ENCODE measurements around the gene CDHR2. TPM values are rescaled to one million over a fixed set of nuclear protein-coding genes. Genes with fewer than 3 reads are reported as not detected.

Gene CDHR2
- total RNA-seq, 3 donors from 2014 or later (not counting 1 experiment from before 2014, with no cell fraction given): 0.75 to 2.2 (median 1.8) TPM

DNA sequence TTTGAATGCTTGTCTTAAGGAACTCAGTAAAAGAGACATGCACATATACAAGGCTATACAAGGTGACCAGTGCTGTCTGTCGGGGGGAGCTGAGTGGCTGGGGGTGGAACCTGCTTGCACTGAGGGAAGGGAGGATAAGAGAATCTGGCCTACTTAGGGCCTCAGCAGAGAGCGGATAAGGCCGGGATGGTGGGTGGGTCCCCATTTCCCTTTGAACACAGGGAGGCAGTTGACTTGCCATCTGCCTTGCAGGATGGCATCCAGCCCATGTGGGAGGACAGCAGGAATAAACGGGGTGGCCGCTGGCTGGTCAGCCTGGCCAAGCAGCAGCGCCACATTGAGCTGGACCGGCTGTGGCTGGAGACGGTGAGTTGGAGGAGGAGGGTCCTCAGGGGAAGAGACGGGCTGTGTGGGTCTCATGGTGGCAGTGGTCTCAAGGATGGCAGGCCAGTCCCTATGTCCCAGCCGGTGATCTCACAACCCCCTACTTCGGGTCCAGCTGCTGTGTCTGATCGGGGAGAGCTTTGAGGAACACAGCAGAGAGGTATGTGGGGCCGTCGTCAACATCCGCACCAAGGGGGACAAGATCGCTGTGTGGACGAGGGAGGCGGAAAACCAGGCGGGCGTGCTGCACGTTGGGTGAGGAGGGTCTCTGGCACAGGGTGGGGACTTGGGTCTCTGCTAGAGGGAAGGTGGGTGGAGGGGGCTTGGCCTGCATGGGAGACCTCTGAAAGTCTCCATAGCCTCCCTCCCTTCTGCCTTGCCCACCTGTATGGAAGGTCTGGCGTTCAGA is 95.9 kb downstream of the CDHR2 start:
- Mint-ChIP-seq H3K9me3 (no peaks in the 10 kb centered on the region), H3K36me3 (no peaks in the 10 kb centered on the region), H3K4me3 (no peak overlapping the region), H3K27me3 (ENCODE audit: low read depth in 2 of 2) (no peaks in the 10 kb centered on the region), H3K27ac (peak overlapping the region in 1 of 2 donors; percentile 45), H3K4me1 (peaks cover 15 to 36% of the 10 kb centered on the region in 2 donors)
- WGBS (ENCODE audit: insufficient coverage): 95% methylated on average over 19 of the region's 22 CpGs
- no peaks in the 10 kb centered on the region for H3K9me3 ChIP-seq (ENCODE audit: control insufficient read depth, insufficient read depth, low read length)
- intact Hi-C loops (cut with micrococcal nuclease): no loop called here
- TF ChIP-seq, protein P1, sequence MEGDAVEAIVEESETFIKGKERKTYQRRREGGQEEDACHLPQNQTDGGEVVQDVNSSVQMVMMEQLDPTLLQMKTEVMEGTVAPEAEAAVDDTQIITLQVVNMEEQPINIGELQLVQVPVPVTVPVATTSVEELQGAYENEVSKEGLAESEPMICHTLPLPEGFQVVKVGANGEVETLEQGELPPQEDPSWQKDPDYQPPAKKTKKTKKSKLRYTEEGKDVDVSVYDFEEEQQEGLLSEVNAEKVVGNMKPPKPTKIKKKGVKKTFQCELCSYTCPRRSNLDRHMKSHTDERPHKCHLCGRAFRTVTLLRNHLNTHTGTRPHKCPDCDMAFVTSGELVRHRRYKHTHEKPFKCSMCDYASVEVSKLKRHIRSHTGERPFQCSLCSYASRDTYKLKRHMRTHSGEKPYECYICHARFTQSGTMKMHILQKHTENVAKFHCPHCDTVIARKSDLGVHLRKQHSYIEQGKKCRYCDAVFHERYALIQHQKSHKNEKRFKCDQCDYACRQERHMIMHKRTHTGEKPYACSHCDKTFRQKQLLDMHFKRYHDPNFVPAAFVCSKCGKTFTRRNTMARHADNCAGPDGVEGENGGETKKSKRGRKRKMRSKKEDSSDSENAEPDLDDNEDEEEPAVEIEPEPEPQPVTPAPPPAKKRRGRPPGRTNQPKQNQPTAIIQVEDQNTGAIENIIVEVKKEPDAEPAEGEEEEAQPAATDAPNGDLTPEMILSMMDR (IDR thresholded peaks at IDR 0.05): no peak
- DNase-seq (no peak), ATAC-seq (no peak)
- peaks cover 34% of the 10 kb centered on the region for H3K4me1 ChIP-seq (ENCODE audit: control insufficient read depth, insufficient read depth, low read length)
- H3K4me3 ChIP-seq (ENCODE audit: low read length): no peak overlapping the region
- H3K27ac ChIP-seq (ENCODE audit: low read length): no peak overlapping the region
- H3K36me3 ChIP-seq (ENCODE audit: control insufficient read depth, insufficient read depth, low read length): no peaks in the 10 kb centered on the region
- H3K27me3 ChIP-seq (ENCODE audit: control insufficient read depth, insufficient read depth, low read length): no peaks in the 10 kb centered on the region

Other genes with a start within 250 kb of the CDHR2 start
- gene KIAA1191, start 187.6 kb upstream of the CDHR2 start, total RNA-seq: 10 to 100 TPM; 36.8 to 76.3 (median 75.7) TPM
- gene ARL10, start 183.9 kb upstream of the CDHR2 start, total RNA-seq: 1 to 10 TPM in 2 of 3 donors, under 1 TPM in 1; 0.75 to 6.8 (median 6.7) TPM
- gene NOP16, start 160.7 kb upstream of the CDHR2 start, total RNA-seq: 10 to 100 TPM in 2 of 3 donors, 1 to 10 TPM in 1; 6.4 to 12.4 (median 12.1) TPM
- 10 to 100 TPM; 83.5 to 90.2 (median 86.2) TPM for gene HIGD2A, start 160.6 kb upstream of the CDHR2 start, total RNA-seq
- 10 to 100 TPM; 60.6 to 77.2 (median 70.4) TPM for gene CLTB, start 132.8 kb upstream of the CDHR2 start, total RNA-seq
- 10 to 100 TPM; 32.1 to 32.5 (median 32.1) TPM for gene FAF2, start 101.0 kb upstream of the CDHR2 start, total RNA-seq
- 100 to 1,000 TPM; 297 to 394 (median 359) TPM for gene RNF44, start 11.9 kb upstream of the CDHR2 start, total RNA-seq
- gene GPRIN1, start 60.8 kb downstream of the CDHR2 start, total RNA-seq: 1 to 10 TPM in 2 of 3 donors, under 1 TPM in 1; 0.92 to 1.5 (median 1.3) TPM
- not detected for gene SNCB, start 81.2 kb downstream of the CDHR2 start, total RNA-seq
- gene EIF4E1B, start 81.3 kb downstream of the CDHR2 start, total RNA-seq: not detected
- gene TSPAN17, start 98.1 kb downstream of the CDHR2 start, total RNA-seq: 10 to 100 TPM; 24.1 to 29.4 (median 24.6) TPM